Kidney (tissue), 14 donors: ENCODE data around the gene ACSL4. TPM values are rescaled to one million over a fixed set of nuclear protein-coding genes. Genes with fewer than 3 reads are reported as not detected.

Experiments used
- DNase-seq, 5 donors: peaks; one replicate each; pipeline ENCODE4 v3.0.0-alpha.2; 2013 to 2020
- FAIRE-seq: peaks from 2 replicates; lab custom pipeline; 2012; peaks lifted over from hg19 to GRCh38; lab: Jason Lieb, UNC
- H3K27ac ChIP-seq, 2 donors: one replicate each; pipeline ENCODE4 v1.7.0; 2013; ENCODE audit warnings: low read depth in 2 of 2, low read length in 2 of 2, inconsistent platforms in 1 of 2
- H3K27me3 ChIP-seq: one replicate; pipeline ENCODE4 v1.7.1; 2013; ENCODE audit warnings: low read length, inconsistent platforms; ENCODE audit not compliant: control insufficient read depth, insufficient read depth
- H3K36me3 ChIP-seq, 3 donors: one replicate each; pipeline versions ENCODE4 v1.7.0 to v1.7.1; 2013; ENCODE audit warnings: low read length in 3 of 3, control low read depth in 1 of 3, inconsistent platforms in 1 of 3; ENCODE audit not compliant: insufficient read depth in 3 of 3, control insufficient read depth in 2 of 3
- H3K4me1 ChIP-seq, 3 donors: one replicate each; pipeline versions ENCODE4 v1.7.0 to v1.7.1; 2013; ENCODE audit warnings: low read length in 3 of 3, inconsistent platforms in 1 of 3, low read depth in 1 of 3; ENCODE audit not compliant: control insufficient read depth in 2 of 3, insufficient read depth in 2 of 3
- H3K4me3 ChIP-seq, 3 donors: one replicate each; pipeline versions ENCODE4 v1.7.0 to v1.8.1; 2013; ENCODE audit warnings: low read length in 3 of 3, control low read depth in 1 of 3, inconsistent platforms in 1 of 3
- H3K9ac ChIP-seq, 3 donors: one replicate each; pipeline versions ENCODE4 v1.7.0 to v1.7.1; 2013; ENCODE audit warnings: low read length in 3 of 3, control low read depth in 1 of 3, inconsistent platforms in 1 of 3
- H3K9me3 ChIP-seq, 3 donors: one replicate each; pipeline versions ENCODE4 v1.7.0 to v1.7.1; 2013; ENCODE audit warnings: low read length in 3 of 3, control low read depth in 1 of 3, inconsistent platforms in 1 of 3; ENCODE audit not compliant: control insufficient read depth in 2 of 3, insufficient read depth in 1 of 3
- intact Hi-C: fragments of 100-400 bp; cut with DNase I; formaldehyde crosslinking; loops from one replicate; pipeline ENCODE4 v1.11.1; 2022
- polyA plus RNA-seq: library from polyadenylated mRNA; stranded (reverse); fragments of 350-450 nt; fragmentation: Illumina TruSeq; extraction: RNeasy Lipid Tissue Mini Kit (QIAGEN cat#74804); gene quantifications from one replicate; pipeline ENCODE4 v1.2.3, GENCODE V29; 2014; ENCODE audit warnings: low read depth, low replicate concordance; ENCODE audit not compliant: insufficient read depth
- total RNA-seq: library from RNA; stranded (reverse); fragmentation: NEBNext Ultra II Directional; extraction: Animal tissue kit (Norgen Biotek cat#: 25700); gene quantifications from one replicate; pipeline ENCODE4 v1.2.1, GENCODE V29; 2021
- TF ChIP-seq, protein P1 (sequence below): IDR thresholded peaks from 3 replicates; pipeline ENCODE4 v1.5.1; 2012; ENCODE audit warnings: mild to moderate bottlenecking, moderate library complexity, borderline replicate concordance; ENCODE audit not compliant: insufficient read depth; ENCODE audit errors: extremely low read depth
- donor health status: control.
- donor health status: control.
- donor health status: control.
- donor health status: control.
- donor health status: control.
- donor health status: DM: yes; HTN: yes; CAD: no.
- donor health status: Normal renal cell carcinoma (clear cell type).

Gene ACSL4
- total and polyA plus RNA-seq, 2 donors from 2014 or later, result 34.0 to 205 TPM

DNA sequence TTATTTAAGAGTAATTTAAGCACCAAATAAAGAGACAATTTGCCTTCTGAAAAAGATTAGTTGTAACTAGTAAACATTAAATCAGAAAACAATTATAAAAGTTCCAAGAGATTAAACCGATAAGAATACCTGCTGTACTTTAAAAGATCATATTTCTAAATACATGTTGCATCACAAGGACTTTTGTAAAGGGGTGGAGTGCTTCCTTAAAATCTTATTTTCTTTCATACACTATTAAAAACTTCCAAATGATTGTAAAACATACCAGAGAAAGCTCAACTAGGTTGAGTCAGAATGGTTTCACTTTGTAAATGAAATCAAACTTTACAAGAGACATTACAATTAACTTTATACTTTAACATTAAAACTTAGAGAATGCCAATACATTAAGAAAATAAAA is 41.8 kb downstream of the ACSL4 start:
- DNase-seq (no peak), FAIRE-seq (no peak)
- no peaks in the 10 kb centered on the region for H3K9me3 ChIP-seq
- no peak overlapping the region for H3K4me3 ChIP-seq
- H3K4me1 ChIP-seq, result no peaks in the 10 kb centered on the region
- peaks cover 3% of the 10 kb centered on the region for H3K27me3 ChIP-seq
- intact Hi-C loops, result no loop called here
- H3K27ac ChIP-seq, result no peak overlapping the region
- H3K36me3 ChIP-seq, result no peaks in the 10 kb centered on the region
- no peak overlapping the region for H3K9ac ChIP-seq
- TF ChIP-seq, protein P1, sequence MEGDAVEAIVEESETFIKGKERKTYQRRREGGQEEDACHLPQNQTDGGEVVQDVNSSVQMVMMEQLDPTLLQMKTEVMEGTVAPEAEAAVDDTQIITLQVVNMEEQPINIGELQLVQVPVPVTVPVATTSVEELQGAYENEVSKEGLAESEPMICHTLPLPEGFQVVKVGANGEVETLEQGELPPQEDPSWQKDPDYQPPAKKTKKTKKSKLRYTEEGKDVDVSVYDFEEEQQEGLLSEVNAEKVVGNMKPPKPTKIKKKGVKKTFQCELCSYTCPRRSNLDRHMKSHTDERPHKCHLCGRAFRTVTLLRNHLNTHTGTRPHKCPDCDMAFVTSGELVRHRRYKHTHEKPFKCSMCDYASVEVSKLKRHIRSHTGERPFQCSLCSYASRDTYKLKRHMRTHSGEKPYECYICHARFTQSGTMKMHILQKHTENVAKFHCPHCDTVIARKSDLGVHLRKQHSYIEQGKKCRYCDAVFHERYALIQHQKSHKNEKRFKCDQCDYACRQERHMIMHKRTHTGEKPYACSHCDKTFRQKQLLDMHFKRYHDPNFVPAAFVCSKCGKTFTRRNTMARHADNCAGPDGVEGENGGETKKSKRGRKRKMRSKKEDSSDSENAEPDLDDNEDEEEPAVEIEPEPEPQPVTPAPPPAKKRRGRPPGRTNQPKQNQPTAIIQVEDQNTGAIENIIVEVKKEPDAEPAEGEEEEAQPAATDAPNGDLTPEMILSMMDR, result no peak

DNA sequence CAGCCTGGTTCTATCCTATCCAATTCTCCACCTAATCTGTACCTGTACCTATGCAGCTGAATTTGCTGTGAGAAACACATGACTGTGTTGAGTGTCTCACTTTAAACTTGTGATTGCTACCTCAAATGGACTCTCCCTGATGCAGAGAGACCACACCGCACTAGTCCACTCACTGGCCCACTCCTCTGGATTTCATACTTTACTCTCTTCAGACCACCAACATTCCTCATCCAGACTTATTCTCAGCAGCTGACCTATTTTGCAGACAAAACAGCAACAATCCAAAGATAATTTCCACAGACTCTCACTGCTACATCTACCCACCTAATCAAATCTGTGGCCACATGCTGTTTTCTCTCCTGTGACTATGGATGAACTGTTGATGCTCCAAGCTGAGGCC is 45.2 kb downstream of the ACSL4 start:
- H3K4me1 ChIP-seq, result no peaks in the 10 kb centered on the region
- TF ChIP-seq, protein P1, result no peak
- H3K4me3 ChIP-seq, result no peak overlapping the region
- H3K27ac ChIP-seq, result no peak overlapping the region
- H3K36me3 ChIP-seq, result no peaks in the 10 kb centered on the region
- H3K27me3 ChIP-seq, result no peaks in the 10 kb centered on the region
- DNase-seq (no peak), FAIRE-seq (no peak)
- H3K9me3 ChIP-seq, result no peaks in the 10 kb centered on the region
- no peak overlapping the region for H3K9ac ChIP-seq
- intact Hi-C loops, result no loop called here

DNA sequence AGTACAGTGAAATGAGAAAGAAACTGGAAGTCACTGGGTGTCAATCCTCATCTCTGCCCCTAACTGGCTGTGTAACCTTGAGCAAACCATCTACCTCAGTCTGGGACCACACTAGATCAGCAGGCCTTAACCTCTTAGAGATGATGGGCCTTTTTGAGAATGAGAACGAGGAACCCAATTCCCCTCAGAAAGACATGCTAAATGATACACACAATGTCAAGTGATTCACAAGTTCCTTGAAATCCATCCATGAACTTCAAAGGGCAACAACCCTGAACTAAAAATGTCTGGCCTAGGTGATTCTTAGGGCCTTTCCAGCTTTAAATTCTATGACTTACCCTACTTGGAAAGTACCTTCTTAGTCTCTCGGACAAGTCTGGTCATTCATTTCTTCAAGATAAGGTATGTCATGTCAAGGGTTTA is 47.4 kb downstream of the ACSL4 start:
- TF ChIP-seq, protein P1, result no peak
- no peak for FAIRE-seq
- Histone ChIP-seq H3K27ac (no peak overlapping the region), H3K9me3 (no peaks in the 10 kb centered on the region), H3K36me3 (no peaks in the 10 kb centered on the region), H3K4me3 (no peak overlapping the region), H3K27me3 (no peaks in the 10 kb centered on the region), H3K9ac (no peak overlapping the region), H3K4me1 (no peaks in the 10 kb centered on the region)
- no peak for DNase-seq
- intact Hi-C loops, result no loop called here

DNA sequence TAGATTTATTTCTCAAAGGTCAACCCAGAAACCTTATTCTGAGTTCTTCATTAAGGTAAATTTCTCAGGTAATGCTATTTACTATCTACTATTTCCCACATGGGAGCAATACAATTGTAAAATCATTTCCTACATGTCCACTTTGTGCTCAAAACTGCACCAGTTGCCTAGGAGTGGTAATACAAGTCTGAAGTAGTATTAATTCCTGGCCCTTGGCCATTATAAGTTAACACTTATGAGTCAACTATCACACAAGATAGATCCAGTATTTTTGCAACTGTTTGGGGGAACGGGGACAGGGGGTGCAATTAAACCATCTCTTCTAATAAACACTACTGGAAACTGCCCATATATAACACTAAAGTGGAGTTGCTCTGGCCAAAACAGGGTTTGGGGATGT is 48.9 kb downstream of the ACSL4 start:
- no peak for FAIRE-seq
- Histone ChIP-seq H3K27ac (no peak overlapping the region), H3K36me3 (peaks cover 0 to 5% (median 0%) of the 10 kb centered on the region in 3 donors), H3K4me1 (no peaks in the 10 kb centered on the region), H3K4me3 (no peak overlapping the region), H3K27me3 (no peaks in the 10 kb centered on the region), H3K9me3 (no peaks in the 10 kb centered on the region), H3K9ac (no peak overlapping the region)
- intact Hi-C loops, result no loop called here
- no peak for DNase-seq
- TF ChIP-seq, protein P1, result no peak
